HG02973 (cell line): ENCODE data around the gene NKX2-2.
"Not testable (repeated sequence)": the region's sequence is repeated elsewhere in the genome, so short reads cannot be mapped to it uniquely, and the experiment has no call there.

Experiments used
- ATAC-seq: cut with Tn5 transposase; IDR thresholded peaks from one replicate; pipeline ENCODE4 v1.9.1; 2021; ENCODE audit warnings: moderate library complexity; ENCODE audit not compliant: unreplicated experiment

Gene NKX2-2

GRCh38 chr20:21509597-21510371, 4.1 kb downstream of the NKX2-2 start:
- no peak for ATAC-seq

GRCh38 chr20:21509079-21509596, 4.7 kb downstream of the NKX2-2 start:
- ATAC-seq = no peak

- ATAC-seq = no peak
Measured at GRCh38 chr20:21508230-21509078, 5.4 kb downstream of the NKX2-2 start.

- no peak for ATAC-seq
Measured at GRCh38 chr20:21507400-21508229, 6.2 kb downstream of the NKX2-2 start.

GRCh38 chr20:21505810-21506530, 7.9 kb downstream of the NKX2-2 start:
- no peak for ATAC-seq

- ATAC-seq = no peak
Measured at GRCh38 chr20:21505161-21505809, 8.6 kb downstream of the NKX2-2 start.

GRCh38 chr20:21504323-21504722, 9.5 kb downstream of the NKX2-2 start:
- ATAC-seq = no peak

GRCh38 chr20:21503345-21503744, 10.5 kb downstream of the NKX2-2 start:
- ATAC-seq = peak; percentile 81

- no peak for ATAC-seq
Measured at GRCh38 chr20:21501184-21501583, 12.7 kb downstream of the NKX2-2 start.

GRCh38 chr20:21500599-21500998, 13.3 kb downstream of the NKX2-2 start:
- ATAC-seq = no peak

- ATAC-seq = no peak
Measured at GRCh38 chr20:21499641-21500040, 14.2 kb downstream of the NKX2-2 start.

- no peak for ATAC-seq
Measured at GRCh38 chr20:21498635-21499034, 15.2 kb downstream of the NKX2-2 start.

- ATAC-seq = no peak
Measured at GRCh38 chr20:21498195-21498594, 15.7 kb downstream of the NKX2-2 start.

GRCh38 chr20:21496452-21496851, 17.4 kb downstream of the NKX2-2 start:
- no peak for ATAC-seq

GRCh38 chr20:21493049-21493448, 20.8 kb downstream of the NKX2-2 start:
- ATAC-seq = no peak

- no peak for ATAC-seq
Measured at GRCh38 chr20:21490105-21490504, 23.8 kb downstream of the NKX2-2 start.

- not testable (repeated sequence) for ATAC-seq
Measured at GRCh38 chr20:21480144-21480543, 33.7 kb downstream of the NKX2-2 start.

GRCh38 chr20:21465799-21466198, 48.1 kb downstream of the NKX2-2 start:
- no peak for ATAC-seq

- ATAC-seq = no peak
Measured at GRCh38 chr20:21464916-21465315, 48.9 kb downstream of the NKX2-2 start.
